Fibroblast of pulmonary artery (primary cell): Measurements from ENCODE around the gene LITAFD.

Experiments
- DNase-seq: peaks from one replicate; pipeline ENCODE4 v3.0.0-alpha.2; 2010; ENCODE audit warnings: low read depth
- H3K4me3 ChIP-seq: replicated peaks from 2 replicates; pipeline ENCODE4 v1.5.1; 2011; ENCODE audit warnings: low read depth, mild to moderate bottlenecking, control low read depth, low read length, moderate library complexity
- CTCF ChIP-seq: IDR thresholded peaks from 2 replicates; pipeline ENCODE4 v1.5.1; 2011; ENCODE audit warnings: mild to moderate bottlenecking, control low read depth, low read length, inconsistent platforms; ENCODE audit errors: missing control alignments

LITAFD gene

GRCh38 chr16:8864480-8865110, 17.6 kb upstream of the LITAFD start:
- no peak overlapping the region for H3K4me3 ChIP-seq
- DNase-seq, result no peak
- TF ChIP-seq CTCF, result no peak

- DNase-seq, result no peak
- H3K4me3 ChIP-seq, result no peak overlapping the region
- TF ChIP-seq CTCF, result no peak
Observed at GRCh38 chr16:8865145-8865882, 16.8 kb upstream of the LITAFD start.

- peak; percentile 65 for DNase-seq
- peak overlapping the region; percentile 92 for H3K4me3 ChIP-seq
- TF ChIP-seq CTCF, result no peak
Observed at GRCh38 chr16:8866118-8866883, 15.8 kb upstream of the LITAFD start.

GRCh38 chr16:8866884-8867215, 15.3 kb upstream of the LITAFD start:
- TF ChIP-seq CTCF, result no peak

GRCh38 chr16:8867216-8867931, 14.8 kb upstream of the LITAFD start:
- TF ChIP-seq CTCF, result no peak
- H3K4me3 ChIP-seq, result peak overlapping the region; percentile 92
- no peak for DNase-seq

More at GRCh38 chr16:8866884-8867215, 15.3 kb upstream of the LITAFD start:
- no peak for DNase-seq
- H3K4me3 ChIP-seq, result peak overlapping the region; percentile 92

- no peak for DNase-seq
- TF ChIP-seq CTCF, result no peak
- H3K4me3 ChIP-seq, result peak overlapping the region; percentile 92
Observed at GRCh38 chr16:8867932-8868415, 14.2 kb upstream of the LITAFD start.
